Omental fat pad (tissue), 4 donors: ENCODE measurements around the gene ACSS1. TPM values are rescaled to one million over a fixed set of nuclear protein-coding genes. Genes with fewer than 3 reads are reported as not detected.

Source experiments
- ATAC-seq: fragments of 150-250 bp; one replicate; pipeline ENCODE4 v1.9.1; 2016; ENCODE audit warnings: mild to moderate bottlenecking, moderate library complexity; ENCODE audit not compliant: low FRiP score
- DNase-seq: peaks from one replicate; pipeline ENCODE4 v3.0.0-alpha.2; 2019; ENCODE audit warnings: low spot score
- CTCF ChIP-seq, 3 donors: fragments of 450-650 bp; IDR thresholded peaks; one replicate each; pipeline ENCODE4 v1.5.1; 2016 to 2017; ENCODE audit warnings: antibody characterized with exemption in 3 of 3, mild to moderate bottlenecking in 3 of 3, moderate library complexity in 2 of 3
- total RNA-seq, 4 donors: library from RNA; depleted of rRNA; stranded (reverse); fragments of >200 nt; gene quantifications; one replicate each; pipeline ENCODE4 v1.1.0, GENCODE V29; 2016

The ACSS1 gene
- total RNA-seq, 4 donors from 2014 or later, result 15.9 to 45.4 (median 19.0) TPM

- DNase-seq, result no peak
- no peak for TF ChIP-seq CTCF (IDR thresholded peaks at IDR 0.05)
- no peak for ATAC-seq
These were observed 3.3 kb upstream of the ACSS1 start for GRCh38 chr20:25061103-25061799.

- ATAC-seq, result no peak
- TF ChIP-seq CTCF (IDR thresholded peaks at IDR 0.05), result no peak
- DNase-seq, result no peak
These were observed 2.0 kb upstream of the ACSS1 start for GRCh38 chr20:25059866-25060465.

DNA sequence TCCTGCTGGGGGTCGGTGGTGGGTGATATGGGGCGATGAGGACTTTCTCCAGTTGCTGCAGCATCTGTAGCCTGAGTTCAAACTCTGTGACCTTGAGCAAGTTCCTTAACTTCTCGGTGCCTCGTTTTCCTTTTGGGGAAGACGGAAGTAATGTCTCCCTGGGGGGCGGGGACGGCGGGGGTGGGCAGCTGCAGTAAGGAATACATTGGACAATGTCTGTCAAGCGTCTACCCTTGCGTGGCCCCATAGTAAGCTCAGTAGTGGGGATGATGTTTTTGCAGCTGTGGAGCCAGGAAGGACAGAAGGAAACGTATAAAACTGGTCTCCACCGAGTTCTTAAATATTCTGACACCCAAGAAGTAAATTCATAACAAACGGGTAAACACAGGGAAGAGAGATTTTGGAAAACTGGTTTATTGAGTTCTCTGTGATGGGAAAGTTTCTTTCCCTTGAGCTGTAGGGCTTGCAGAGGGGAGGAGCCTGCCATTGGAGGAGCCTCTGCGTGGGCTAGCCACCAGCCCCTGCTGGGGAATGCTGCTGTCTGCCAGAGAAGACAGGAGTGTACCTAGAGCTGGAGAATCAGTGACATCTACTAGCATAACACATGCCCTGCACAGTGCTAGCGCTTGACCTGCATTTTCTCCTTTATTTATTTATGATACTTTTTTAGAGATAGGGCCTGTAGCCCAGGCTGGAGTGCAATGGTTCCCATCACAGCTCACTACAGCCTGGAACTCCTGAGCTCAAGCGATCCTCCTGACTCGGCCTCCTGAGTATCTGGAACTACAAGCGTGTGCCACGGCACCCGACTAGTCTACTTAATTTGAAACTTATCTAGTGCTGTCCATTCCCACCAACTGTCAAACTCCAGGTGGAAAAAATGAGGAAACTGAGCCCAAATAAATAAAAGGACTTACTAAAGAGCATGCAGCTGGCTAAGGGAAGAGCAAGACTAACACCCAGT, 1.2 kb upstream of the ACSS1 start:
- ATAC-seq (no peak), DNase-seq (no peak)
- no peak for TF ChIP-seq CTCF (IDR thresholded peaks at IDR 0.05)

GRCh38 chr20:25057234-25058050, 497 bp downstream of the ACSS1 start:
- peak; percentile 62 for ATAC-seq
- no peak for DNase-seq
- no peak for TF ChIP-seq CTCF (IDR thresholded peaks at IDR 0.05)

GRCh38 chr20:25056690-25057233, 1.2 kb downstream of the ACSS1 start:
- no peak for DNase-seq
- no peak for ATAC-seq
- no peak for TF ChIP-seq CTCF (IDR thresholded peaks at IDR 0.05)
